ENCODE data around the gene INPP4A. TPM values are rescaled to one million over a fixed set of nuclear protein-coding genes. Genes with fewer than 3 reads are reported as not detected.

INPP4A gene
- polyA plus RNA-seq, 1 donor from 2014 or later: 51.4 TPM

GRCh38 chr2:98570356-98570755 is 125.7 kb downstream of the INPP4A start:
- Histone ChIP-seq H3K9ac (ENCODE audit: low read length) (no peak overlapping the region), H4K20me1 (ENCODE audit: insufficient read depth) (no peaks in the 10 kb centered on the region), H3K27ac (ENCODE audit: low read length) (no peak overlapping the region), H3K4me2 (ENCODE audit: low read length) (no peak overlapping the region), H3K79me2 (replicated peaks; ENCODE audit: insufficient read depth, low read length) (no peaks in the 10 kb centered on the region), H3K4me3 (ENCODE audit: low read length) (no peak overlapping the region), H3K9me2 (ENCODE audit: insufficient read depth, low read length) (no peaks in the 10 kb centered on the region), H3K36me3 (ENCODE audit: insufficient read depth, low read length) (peaks cover 4% of the 10 kb centered on the region), H3F3A (ENCODE audit: insufficient read depth, low read length, poor library complexity, severe bottlenecking) (no peaks in the 10 kb centered on the region), H3K9me3 (ENCODE audit: low read length) (no peaks in the 10 kb centered on the region), H3K27me3 (ENCODE audit: insufficient read depth, low read depth, low read length) (no peaks in the 10 kb centered on the region), H2AFZ (ENCODE audit: low read depth, low read length) (no peak overlapping the region)
- TF ChIP-seq TAF1 (IDR thresholded peaks at IDR 0.05; ENCODE audit: low read depth) (no peak), SMC3 (conservative IDR thresholded peaks at IDR 0.05; ENCODE audit: poor library complexity) (no peak), RAD21 (conservative IDR thresholded peaks at IDR 0.05) (no peak), MXI1 (conservative IDR thresholded peaks at IDR 0.05; ENCODE audit: poor library complexity, severe bottlenecking) (no peak), CTCF (IDR thresholded peaks at IDR 0.05; ENCODE audit: poor library complexity, severe bottlenecking) (no peak), POLR2AphosphoS5 (IDR thresholded peaks at IDR 0.05) (no peak), REST (IDR thresholded peaks at IDR 0.05; ENCODE audit: borderline replicate concordance) (no peak), EP300 (conservative IDR thresholded peaks at IDR 0.05; ENCODE audit: poor library complexity, severe bottlenecking) (no peak), EZH2 (IDR thresholded peaks at IDR 0.05; ENCODE audit: borderline replicate concordance, insufficient read depth, low read length, poor library complexity, severe bottlenecking) (no peak)

- no peaks in the 10 kb centered on the region for H3F3A ChIP-seq (ENCODE audit: insufficient read depth, low read length, poor library complexity, severe bottlenecking)
- no peak overlapping the region for H3K4me2 ChIP-seq (ENCODE audit: low read length)
- no peak overlapping the region for H3K4me3 ChIP-seq (ENCODE audit: low read length)
- no peak overlapping the region for H2AFZ ChIP-seq (ENCODE audit: low read depth, low read length)
- no peak for TF ChIP-seq SMC3 (conservative IDR thresholded peaks at IDR 0.05; ENCODE audit: poor library complexity)
- no peak for TF ChIP-seq RAD21 (conservative IDR thresholded peaks at IDR 0.05)
- TF ChIP-seq EZH2 (IDR thresholded peaks at IDR 0.05; ENCODE audit: borderline replicate concordance, insufficient read depth, low read length, poor library complexity, severe bottlenecking): no peak
- no peaks in the 10 kb centered on the region for H3K9me3 ChIP-seq (ENCODE audit: low read length)
- no peaks in the 10 kb centered on the region for H3K9me2 ChIP-seq (ENCODE audit: insufficient read depth, low read length)
- H4K20me1 ChIP-seq (ENCODE audit: insufficient read depth): no peaks in the 10 kb centered on the region
- H3K27me3 ChIP-seq (ENCODE audit: insufficient read depth, low read depth, low read length): no peaks in the 10 kb centered on the region
- no peak overlapping the region for H3K9ac ChIP-seq (ENCODE audit: low read length)
- no peak overlapping the region for H3K27ac ChIP-seq (ENCODE audit: low read length)
- H3K36me3 ChIP-seq (ENCODE audit: insufficient read depth, low read length): peaks cover 4% of the 10 kb centered on the region
- H3K79me2 ChIP-seq (replicated peaks; ENCODE audit: insufficient read depth, low read length): no peaks in the 10 kb centered on the region
Observed at GRCh38 chr2:98571121-98571701, 126.6 kb downstream of the INPP4A start.
